DOHH2 (cell line): ENCODE results near the gene ZNF280C.

Source experiments
- CTCF ChIP-seq: fragments of 200-600 bp; sonication (generic); IDR thresholded peaks from one replicate; pipeline ENCODE4 v1.5.1; 2014; ENCODE audit warnings: antibody characterized with exemption, mild to moderate bottlenecking, low read depth, low read length; ENCODE audit not compliant: poor library complexity, severe bottlenecking
- EZH2phosphoT487 ChIP-seq: fragments of 200-600 bp; sonication (generic); IDR thresholded peaks from 2 replicates; pipeline ENCODE4 v1.6.1; 2017; ENCODE audit warnings: borderline replicate concordance, mild to moderate bottlenecking, antibody characterized with exemption, low read length, moderate library complexity, mixed read lengths

GRCh38 chrX:130211415-130212186 is 57.1 kb downstream of the ZNF280C start:
- TF ChIP-seq CTCF (no peak), EZH2phosphoT487 (no peak)
